GM12878 (cell line): ENCODE data around the gene KIF2A. TPM values are rescaled to one million over a fixed set of nuclear protein-coding genes. Genes with fewer than 3 reads are reported as not detected.

ENCODE experiments used
- ATAC-seq: fragments of 200-7000 bp; cut with Tn5 transposase; 3 replicates; pipeline ENCODE4 v1.9.1; 2020; ENCODE audit warnings: mild to moderate bottlenecking, moderate library complexity
- BruUV-seq: library from RNA; stranded (reverse); fragments of 400-500 nt; replicated peaks from 2 replicates; lab custom pipeline; 2021; lab: Mats Ljungman, UMichigan
- CTCF ChIA-PET: fragments of 300-600 bp; sonication (Branson Sonifier 250); formaldehyde crosslinking; extraction: SDS; loops from one replicate; lab custom pipeline; 2021; ENCODE audit warnings: inconsistent platforms; lab: Yijun Ruan, JAX
- POLR2A ChIA-PET: fragments of 350-600 bp; formaldehyde crosslinking; extraction: SDS; loops from one replicate; lab custom pipeline; 2021; ENCODE audit warnings: inconsistent platforms; lab: Charles Lee
- RAD21 ChIA-PET: fragments of 300-600 bp; sonication (Branson Sonifier 250); formaldehyde crosslinking; loops from one replicate; lab custom pipeline; 2023; ENCODE audit warnings: antibody characterized with exemption; ENCODE audit not compliant: unreplicated experiment; lab: Charles Lee
- SMC1A ChIA-PET: fragments of 300-600 bp; sonication (Branson Sonifier 250); formaldehyde crosslinking; loops from one replicate; lab custom pipeline; 2023; ENCODE audit not compliant: unreplicated experiment, uncharacterized antibody; lab: Charles Lee
- DNase-seq: peaks from one replicate; pipeline ENCODE4 v3.0.0-alpha.2; 2011; ENCODE audit warnings: low read depth, low spot score
- FAIRE-seq: peaks from 3 replicates; lab custom pipeline; 2011; peaks lifted over from hg19 to GRCh38; lab: Jason Lieb, UNC
- H2AFZ ChIP-seq: 2 replicates; pipeline ENCODE4 v1.6.0; 2011; ENCODE audit warnings: low read depth, low read length, control low read depth; ENCODE audit not compliant: control insufficient read depth
- H3K27ac ChIP-seq: 2 replicates; pipeline ENCODE4 v1.5.1; 2011; ENCODE audit warnings: control low read depth; ENCODE audit not compliant: control insufficient read depth, insufficient read depth
- H3K27me3 ChIP-seq, 2 experiments: replicated peaks in 1 of 2; 2 replicates each; pipeline versions ENCODE4 v1.6.0 to v1.6.1; 2011; ENCODE audit warnings: low read length in 1 of 2; ENCODE audit not compliant: control insufficient read depth in 2 of 2, insufficient read depth in 2 of 2
- H3K36me3 ChIP-seq, 2 experiments: 2 replicates each; pipeline ENCODE4 v1.5.1; 2011; ENCODE audit warnings: low read length in 1 of 2; ENCODE audit not compliant: control insufficient read depth in 2 of 2, insufficient read depth in 2 of 2
- H3K4me1 ChIP-seq: 2 replicates; pipeline ENCODE4 v1.6.1; 2011; ENCODE audit warnings: mild to moderate bottlenecking, low read length, moderate library complexity, mixed read lengths; ENCODE audit not compliant: control insufficient read depth, insufficient read depth
- H3K4me2 ChIP-seq: 2 replicates; pipeline ENCODE4 v1.6.0; 2011; ENCODE audit warnings: control low read depth; ENCODE audit not compliant: control insufficient read depth, insufficient read depth
- H3K4me3 ChIP-seq: fragments of 200-600 bp; sonication (generic); 2 replicates; pipeline ENCODE4 v1.5.1; 2016
- H3K79me2 ChIP-seq: 2 replicates; pipeline ENCODE4 v1.6.0; 2011; ENCODE audit warnings: low read length; ENCODE audit not compliant: control insufficient read depth, insufficient read depth
- H3K9ac ChIP-seq: 2 replicates; pipeline ENCODE4 v1.8.0; 2011; ENCODE audit warnings: low read length, control low read depth, mixed read lengths; ENCODE audit not compliant: control insufficient read depth, insufficient read depth
- H3K9me3 ChIP-seq: replicated peaks from 3 replicates; pipeline ENCODE4 v1.5.1; 2011; ENCODE audit warnings: mild to moderate bottlenecking, low read length; ENCODE audit not compliant: control insufficient read depth, insufficient read depth
- H4K20me1 ChIP-seq: 2 replicates; pipeline ENCODE4 v1.6.0; 2011; ENCODE audit not compliant: control insufficient read depth, insufficient read depth
- BCL11A ChIP-seq: IDR thresholded peaks from 2 replicates; pipeline ENCODE4 v1.6.1; 2011; ENCODE audit warnings: low read depth, low read length
- BCL3 ChIP-seq: IDR thresholded peaks from 2 replicates; pipeline ENCODE4 v1.6.1; 2011; ENCODE audit warnings: borderline replicate concordance, low read depth, mild to moderate bottlenecking, moderate library complexity, low read length; ENCODE audit not compliant: insufficient read depth, poor library complexity, severe bottlenecking
- HDGF ChIP-seq: fragments of 450-650 bp; IDR thresholded peaks from 2 replicates; pipeline ENCODE4 v1.6.1; 2016; ENCODE audit warnings: antibody characterized with exemption
- MYB ChIP-seq: fragments of 150-350 bp; IDR thresholded peaks from 2 replicates; pipeline ENCODE4 v1.6.1; 2014; ENCODE audit warnings: mild to moderate bottlenecking, low read depth, low read length, borderline replicate concordance
- NFYA ChIP-seq: IDR thresholded peaks from 2 replicates; pipeline ENCODE4 v1.6.1; 2011; ENCODE audit warnings: low read depth, mild to moderate bottlenecking, low read length, improper control_type of control experiment, borderline replicate concordance
- RFX5 ChIP-seq: IDR thresholded peaks from 2 replicates; pipeline ENCODE4 v1.6.1; 2011; ENCODE audit warnings: low read depth, low read length, improper control_type of control experiment
- YBX1 ChIP-seq: fragments of 450-650 bp; IDR thresholded peaks from 2 replicates; pipeline ENCODE4 v1.6.1; 2016; ENCODE audit warnings: antibody characterized with exemption
- WGBS: methylation state at CpG from one replicate; pipeline ENCODE4 v1.1.6; 2016; ENCODE audit warnings: low lambda C conversion rate; ENCODE audit not compliant: insufficient replicate concordance, insufficient coverage; ENCODE audit errors: missing lambda C conversion rate; 5-methylcytosine and 5-hydroxymethylcytosine counted together
- in situ Hi-C: fragments of 300-500 bp; cut with MboI; formaldehyde crosslinking; loops from 9 replicates; pipeline ENCODE4 v1.14.3; 2018; ENCODE audit warnings: mixed read lengths
- intact Hi-C: fragments of 100-400 bp; cut with micrococcal nuclease; formaldehyde crosslinking; loops from one replicate; pipeline ENCODE4 v1.14.2; 2022; ENCODE audit not compliant: unreplicated experiment
- polyA plus RNA-seq, 11 experiments: library from polyadenylated mRNA; depleted of rRNA in 4 of 11; unstranded in 6 of 11; stranded (reverse) in 5 of 11; fragments of >200 nt; fragmentation: Nextera tagmentation in 4 of 11; fragmentation: Illumina TruSeq in 1 of 11; extraction: Ambion mirVana in 4 of 11; extraction: Trizol in 1 of 11; gene quantifications; 1 replicate in 1 of 11; 2 replicates in 10 of 11; pipeline versions ENCODE4 v1.2.1 to v1.2.3, GENCODE V29; 2011 to 2016; ENCODE audit warnings: inconsistent platforms in 2 of 11, missing spikeins in 2 of 11, low read depth in 1 of 11
- total RNA-seq, 4 experiments: library from RNA; depleted of rRNA in 3 of 4; stranded (reverse); fragments of >200 nt in 3 of 4; fragmentation: Illumina TruSeq in 1 of 4; extraction: Trizol in 1 of 4; gene quantifications; 2 replicates each; pipeline versions ENCODE4 v1.2.1 to v1.2.3, GENCODE V29; 2013 to 2021

KIF2A gene
- total and polyA plus RNA-seq, 10 of the 15 experiments (the other 5 are each of a cell fraction or from before 2014, with no cell fraction given), result 35.9 to 124 (median 80.1) TPM

- H3K9me3 ChIP-seq, result no peaks in the 10 kb centered on the region
- H2AFZ ChIP-seq, result no peak overlapping the region
- H3K4me2 ChIP-seq, result no peak overlapping the region
- no peaks in the 10 kb centered on the region for H3K36me3 ChIP-seq
- CTCF ChIA-PET, result interaction anchor here (0.6 to 0.8 kb wide), 4 partner anchors 10 to 580 kb away, joined by 3 read pairs; no protein-coding TSS in a partner anchor
- POLR2A ChIA-PET, result no interaction called here
- no peaks in the 10 kb centered on the region for H3K79me2 ChIP-seq
- intact Hi-C loops (loop anchor here (5.0 kb wide), 1 partner anchor 39 kb away; the partner anchor contains the start of gene KIF2A), in situ Hi-C loops (no loop called here)
- BruUV-seq, result no TSS peak
- DNase-seq, result no peak
- no peak; the same call in 2 of the 3 replicates for ATAC-seq
- no peak for TF ChIP-seq BCL3
- TF ChIP-seq BCL11A, result no peak
- no peaks in the 10 kb centered on the region for H3K4me1 ChIP-seq
- H3K27me3 ChIP-seq, result no peaks in the 10 kb centered on the region
- no peak for FAIRE-seq
- no peak overlapping the region for H3K4me3 ChIP-seq
- H3K9ac ChIP-seq, result no peak overlapping the region
- 25% methylated on average over 2 of the region's 2 CpGs for WGBS
- H4K20me1 ChIP-seq, result no peaks in the 10 kb centered on the region
- SMC1A ChIA-PET, result interaction anchor here (1.3 to 2.0 kb wide), 7 partner anchors 10 to 43 kb away, joined by 3 to 22 read pairs (median 5); partner anchors contain the start of gene KIF2A
- H3K27ac ChIP-seq, result no peak overlapping the region
- RAD21 ChIA-PET, result interaction anchor here (1.7 kb wide), 2 partner anchors 13 to 44 kb away, joined by 9 to 11 read pairs; no protein-coding TSS in a partner anchor
Observed at GRCh38 chr5:62268792-62269191, 37.2 kb upstream of the KIF2A start.

- Histone ChIP-seq H4K20me1 (no peaks in the 10 kb centered on the region), H3K79me2 (no peaks in the 10 kb centered on the region)
- DNase-seq, result no peak
- in situ Hi-C loops, result no loop called here
- intact Hi-C loops, result no loop called here
- BruUV-seq, result no TSS peak
- no peak for TF ChIP-seq NFYA
- no peak for TF ChIP-seq MYB
- no peak for TF ChIP-seq RFX5
- TF ChIP-seq YBX1, result no peak
- no peak for TF ChIP-seq HDGF
- TF ChIP-seq, all 136 proteins: peak for 0
- Histone ChIP-seq H3K27me3 (no peaks in the 10 kb centered on the region), H3K4me1 (no peaks in the 10 kb centered on the region), H3K9me3 (no peaks in the 10 kb centered on the region), H3K27ac (no peak overlapping the region), H2AFZ (no peak overlapping the region; the same call in 1 of the 2 replicates), H3K4me3 (no peak overlapping the region), H3K4me2 (no peak overlapping the region), H3K9ac (no peak overlapping the region), H3K36me3 (no peaks in the 10 kb centered on the region)
- RAD21 ChIA-PET, result interaction anchor here (1.1 kb wide), 1 partner anchor 13 kb away, joined by 3 read pairs; no protein-coding TSS in a partner anchor
- CTCF ChIA-PET, result no interaction called here
- FAIRE-seq, result no peak
- POLR2A ChIA-PET, result no interaction called here
- SMC1A ChIA-PET, result interaction anchor here (1.1 kb wide), 1 partner anchor 17 kb away, joined by 3 read pairs; no protein-coding TSS in a partner anchor
- 100% methylated on average over 1 of the region's 1 CpG for WGBS
- ATAC-seq, result no peak; the same call in 2 of the 3 replicates
Observed at GRCh38 chr5:62271370-62271769, 34.6 kb upstream of the KIF2A start.
